ENCODE measurements around the gene CTSD. TPM values are rescaled to one million over a fixed set of nuclear protein-coding genes. Genes with fewer than 3 reads are reported as not detected.

CTSD gene
- polyA plus RNA-seq, 1 of the 3 experiments (the other 2 are of a cell fraction) = 187 TPM

Other genes starting within 250 kb of the CTSD start
- gene DUSP8, start 191.7 kb downstream of the CTSD start, polyA plus RNA-seq (2012; rRNA removed) = 2.0 and 2.2 TPM in 2 replicates
- gene KRTAP5-1, start 178.6 kb downstream of the CTSD start, polyA plus RNA-seq (2012; rRNA removed) = not detected in 2 replicates
- not detected in 2 replicates for gene KRTAP5-2, start 165.6 kb downstream of the CTSD start, polyA plus RNA-seq (2012; rRNA removed)
- not detected in 2 replicates for gene KRTAP5-3, start 155.5 kb downstream of the CTSD start, polyA plus RNA-seq (2012; rRNA removed)
- not detected in 2 replicates for gene KRTAP5-4, start 141.8 kb downstream of the CTSD start, polyA plus RNA-seq (2012; rRNA removed)
- gene KRTAP5-5, start 134.2 kb downstream of the CTSD start, polyA plus RNA-seq (2012; rRNA removed) = not detected in 2 replicates
- not detected in 2 replicates for gene KRTAP5-6, start 66.7 kb downstream of the CTSD start, polyA plus RNA-seq (2012; rRNA removed)
- 0.21 and 0.31 TPM in 2 replicates for gene IFITM10, start 13.3 kb downstream of the CTSD start, polyA plus RNA-seq (2012; rRNA removed)
- gene SYT8, start 71.1 kb upstream of the CTSD start, polyA plus RNA-seq (2012; rRNA removed) = not detected in 2 replicates
- gene TNNI2, start 75.1 kb upstream of the CTSD start, polyA plus RNA-seq (2012; rRNA removed) = not detected in 2 replicates
- gene LSP1, start 89.2 kb upstream of the CTSD start, polyA plus RNA-seq (2012; rRNA removed) = 0.34 and 0.38 TPM in 2 replicates
- gene PRR33, start 128.0 kb upstream of the CTSD start, polyA plus RNA-seq (2012; rRNA removed) = not detected in 2 replicates
- gene TNNT3, start 155.8 kb upstream of the CTSD start, polyA plus RNA-seq (2012; rRNA removed) = not detected in 2 replicates
- 226 and 264 TPM in 2 replicates for gene MRPL23, start 183.4 kb upstream of the CTSD start, polyA plus RNA-seq (2012; rRNA removed)
- 3.7 and 4.6 TPM in 2 replicates for gene H19, start 233.9 kb upstream of the CTSD start, polyA plus RNA-seq (2012; rRNA removed)